Right atrium auricular region (tissue), 2 donors: ENCODE data around the gene PLEKHM3. TPM values are rescaled to one million over a fixed set of nuclear protein-coding genes. Genes with fewer than 3 reads are reported as not detected.

Experiments
- DNase-seq: peaks from one replicate; pipeline ENCODE4 v3.0.0-alpha.2; 2019; ENCODE audit warnings: low spot score
- H3K27ac ChIP-seq, 2 donors: fragments of 200-600 bp; sonication (generic); 1 replicate in 1 of 2; 2 replicates in 1 of 2; pipeline ENCODE4 v1.5.1; 2016 to 2019
- H3K27me3 ChIP-seq, 2 donors: fragments of 200-600 bp; sonication (generic); one replicate each; pipeline versions ENCODE4 v1.5.1 to v1.6.0; 2017 to 2019
- H3K36me3 ChIP-seq: fragments of 200-600 bp; sonication (generic); one replicate; pipeline ENCODE4 v1.5.1; 2016
- H3K4me1 ChIP-seq, 2 donors: fragments of 200-600 bp; sonication (generic); one replicate each; pipeline versions ENCODE4 v1.5.1 to v1.6.0; 2017 to 2019
- H3K4me3 ChIP-seq, 2 donors: fragments of 200-600 bp; sonication (generic); 1 replicate in 1 of 2; 2 replicates in 1 of 2; pipeline ENCODE4 v1.5.1; 2017 to 2019; ENCODE audit warnings: mild to moderate bottlenecking in 1 of 2, moderate library complexity in 1 of 2
- H3K9me3 ChIP-seq, 2 donors: fragments of 200-600 bp; sonication (generic); one replicate each; pipeline ENCODE4 v1.5.1; 2019
- total RNA-seq, 2 donors: library from RNA; depleted of rRNA; stranded (reverse); fragments of >200 nt; gene quantifications; one replicate each; pipeline ENCODE4 v1.1.0, GENCODE V29; 2016
- TF ChIP-seq, protein P1 (sequence below), 2 donors: fragments of 200-600 bp; sonication (generic); IDR thresholded peaks; one replicate each; pipeline ENCODE4 v1.5.1; 2019; ENCODE audit warnings: antibody characterized with exemption in 2 of 2

The PLEKHM3 gene
- total RNA-seq, 2 donors from 2014 or later, result 14.9 to 20.0 TPM

DNA sequence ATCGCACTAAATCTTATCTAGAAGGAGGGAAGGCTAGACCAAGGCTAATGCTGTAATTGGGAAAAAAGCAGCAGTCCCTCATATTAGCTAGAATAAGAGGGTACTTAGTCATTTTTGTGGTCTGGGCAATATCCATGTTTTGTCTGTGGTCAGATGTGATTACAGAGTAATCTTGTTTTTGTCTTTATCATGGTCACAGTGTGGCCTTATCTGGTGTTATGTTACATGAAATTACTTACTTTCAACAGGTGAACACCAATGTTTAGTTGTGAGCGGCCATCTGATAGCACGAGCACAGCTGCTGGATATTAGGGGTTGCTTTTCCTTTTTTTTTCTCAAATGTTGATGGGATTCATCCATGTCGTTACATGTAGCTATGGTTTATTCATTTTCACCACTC is 23.7 kb upstream of the PLEKHM3 start:
- DNase-seq, result no peak
- Histone ChIP-seq H3K27ac (no peak overlapping the region), H3K4me1 (no peaks in the 10 kb centered on the region), H3K36me3 (no peaks in the 10 kb centered on the region), H3K4me3 (no peak overlapping the region), H3K27me3 (no peaks in the 10 kb centered on the region), H3K9me3 (no peaks in the 10 kb centered on the region)
- TF ChIP-seq, protein P1, sequence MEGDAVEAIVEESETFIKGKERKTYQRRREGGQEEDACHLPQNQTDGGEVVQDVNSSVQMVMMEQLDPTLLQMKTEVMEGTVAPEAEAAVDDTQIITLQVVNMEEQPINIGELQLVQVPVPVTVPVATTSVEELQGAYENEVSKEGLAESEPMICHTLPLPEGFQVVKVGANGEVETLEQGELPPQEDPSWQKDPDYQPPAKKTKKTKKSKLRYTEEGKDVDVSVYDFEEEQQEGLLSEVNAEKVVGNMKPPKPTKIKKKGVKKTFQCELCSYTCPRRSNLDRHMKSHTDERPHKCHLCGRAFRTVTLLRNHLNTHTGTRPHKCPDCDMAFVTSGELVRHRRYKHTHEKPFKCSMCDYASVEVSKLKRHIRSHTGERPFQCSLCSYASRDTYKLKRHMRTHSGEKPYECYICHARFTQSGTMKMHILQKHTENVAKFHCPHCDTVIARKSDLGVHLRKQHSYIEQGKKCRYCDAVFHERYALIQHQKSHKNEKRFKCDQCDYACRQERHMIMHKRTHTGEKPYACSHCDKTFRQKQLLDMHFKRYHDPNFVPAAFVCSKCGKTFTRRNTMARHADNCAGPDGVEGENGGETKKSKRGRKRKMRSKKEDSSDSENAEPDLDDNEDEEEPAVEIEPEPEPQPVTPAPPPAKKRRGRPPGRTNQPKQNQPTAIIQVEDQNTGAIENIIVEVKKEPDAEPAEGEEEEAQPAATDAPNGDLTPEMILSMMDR (IDR thresholded peaks at IDR 0.05), result no peak

DNA sequence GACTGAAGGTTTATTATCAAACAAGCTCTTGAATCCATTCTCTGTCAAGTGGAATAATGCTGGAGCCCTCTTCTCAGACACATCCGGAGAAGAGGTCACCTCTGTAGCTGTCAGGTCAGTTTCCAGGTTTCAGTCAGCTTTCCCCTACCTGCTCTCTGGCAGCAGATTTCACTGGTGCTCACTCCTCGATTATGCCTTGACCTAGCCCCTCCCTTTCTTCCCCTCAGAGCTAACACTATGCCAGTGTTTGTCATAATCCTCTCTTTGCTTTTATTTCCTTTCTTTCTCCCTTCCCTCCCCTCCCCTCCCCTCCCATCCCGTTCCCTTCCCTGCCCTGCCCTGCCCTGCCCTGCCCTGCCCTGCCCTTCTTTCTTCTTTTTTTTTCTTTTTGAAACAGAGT is 22.5 kb upstream of the PLEKHM3 start:
- H3K27ac ChIP-seq, result no peak overlapping the region
- no peaks in the 10 kb centered on the region for H3K27me3 ChIP-seq
- H3K4me1 ChIP-seq, result no peaks in the 10 kb centered on the region
- no peak overlapping the region for H3K4me3 ChIP-seq
- H3K9me3 ChIP-seq, result no peaks in the 10 kb centered on the region
- H3K36me3 ChIP-seq, result no peaks in the 10 kb centered on the region
- DNase-seq, result no peak
- TF ChIP-seq, protein P1 (IDR thresholded peaks at IDR 0.05), result no peak

DNA sequence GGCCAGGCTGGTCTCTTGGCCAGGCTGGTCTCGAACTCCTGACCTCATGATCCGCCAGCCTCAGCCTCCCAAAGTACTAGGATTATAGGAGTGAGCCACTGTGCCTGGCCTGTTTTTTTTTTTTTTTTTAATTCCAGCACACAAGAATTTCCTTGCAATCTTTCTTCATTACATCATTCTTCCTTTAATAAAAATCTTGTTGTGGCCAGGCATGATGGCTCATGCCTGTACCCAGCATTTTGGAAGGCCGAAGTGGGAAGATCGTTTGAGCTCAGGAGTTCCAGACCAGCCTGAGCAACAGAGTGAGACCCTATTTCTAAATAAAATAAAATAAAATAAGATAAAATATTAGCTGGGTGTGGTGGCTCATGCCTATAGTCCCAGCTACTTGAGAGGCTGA is 21.4 kb upstream of the PLEKHM3 start:
- Histone ChIP-seq H3K27ac (no peak overlapping the region), H3K27me3 (no peaks in the 10 kb centered on the region), H3K36me3 (no peaks in the 10 kb centered on the region), H3K9me3 (no peaks in the 10 kb centered on the region), H3K4me1 (no peaks in the 10 kb centered on the region), H3K4me3 (no peak overlapping the region)
- TF ChIP-seq, protein P1 (IDR thresholded peaks at IDR 0.05), result no peak
- DNase-seq, result no peak

DNA sequence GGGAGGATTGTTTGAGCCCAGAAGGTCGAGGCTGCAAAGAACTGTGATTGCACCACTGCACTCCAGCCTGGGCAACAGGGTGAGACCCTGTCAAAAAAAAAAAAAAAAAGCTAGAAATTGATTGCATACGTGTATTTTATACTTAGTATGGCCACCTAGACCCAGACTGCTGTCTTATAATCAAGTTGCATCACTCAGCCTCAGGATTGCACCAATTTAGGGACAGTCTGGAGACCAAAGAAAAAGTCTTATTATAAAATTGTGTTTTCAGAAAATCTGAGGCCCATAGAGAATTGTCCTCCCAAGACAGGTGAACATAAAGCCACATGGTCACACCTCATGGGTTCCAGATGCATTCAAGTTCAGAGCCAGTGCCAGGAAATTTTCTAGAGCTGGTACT is 17.1 kb upstream of the PLEKHM3 start:
- TF ChIP-seq, protein P1 (IDR thresholded peaks at IDR 0.05), result no peak
- Histone ChIP-seq H3K27ac (no peak overlapping the region), H3K4me1 (no peaks in the 10 kb centered on the region), H3K9me3 (no peaks in the 10 kb centered on the region), H3K27me3 (no peaks in the 10 kb centered on the region), H3K36me3 (no peaks in the 10 kb centered on the region), H3K4me3 (no peak overlapping the region)
- no peak for DNase-seq

DNA sequence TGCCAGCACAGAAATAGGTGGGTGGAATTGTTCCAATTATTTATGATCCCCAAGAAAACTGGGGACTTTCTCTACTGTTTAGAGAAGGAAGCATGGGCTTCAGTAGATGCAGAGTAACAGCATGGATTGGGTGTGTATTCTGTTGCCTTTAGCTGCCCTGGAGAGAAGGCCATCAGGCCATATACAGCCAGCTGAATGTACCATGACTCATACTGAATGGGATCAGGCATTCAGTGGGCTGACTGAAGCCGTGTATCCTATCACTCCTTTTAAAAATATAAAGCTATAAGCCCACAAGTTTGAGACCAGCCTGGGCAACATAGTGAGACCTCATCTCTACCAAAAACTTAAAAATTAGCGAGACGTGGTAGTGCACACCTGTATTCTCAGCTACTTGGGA is 16.7 kb upstream of the PLEKHM3 start:
- no peak overlapping the region for H3K27ac ChIP-seq
- no peak for DNase-seq
- no peaks in the 10 kb centered on the region for H3K27me3 ChIP-seq
- no peaks in the 10 kb centered on the region for H3K36me3 ChIP-seq
- H3K9me3 ChIP-seq, result no peaks in the 10 kb centered on the region
- TF ChIP-seq, protein P1 (IDR thresholded peaks at IDR 0.05), result no peak
- H3K4me3 ChIP-seq, result no peak overlapping the region
- no peaks in the 10 kb centered on the region for H3K4me1 ChIP-seq
